ENCODE results near the gene CNTD1.

The CNTD1 gene

DNA sequence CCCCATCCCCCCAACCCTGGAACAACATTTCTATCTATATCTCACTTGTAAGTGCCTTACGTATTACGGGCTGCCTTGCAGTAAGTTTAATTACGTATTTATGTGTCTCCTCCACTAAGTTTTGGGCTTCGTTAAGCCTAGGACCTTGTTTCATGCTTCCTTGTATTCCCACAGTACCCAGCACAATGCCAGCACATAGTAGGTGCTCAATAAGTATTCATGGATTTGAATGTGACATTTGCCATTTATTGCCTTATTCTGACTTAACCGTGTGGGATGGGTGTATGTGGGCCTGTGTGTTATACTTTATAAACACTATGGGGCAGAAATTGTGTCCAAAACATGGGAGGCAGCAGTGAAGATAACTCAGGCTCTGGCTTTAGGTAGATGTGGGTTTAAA is 6.1 kb upstream of the CNTD1 start:
- no peaks in the 10 kb centered on the region for H3K36me3 ChIP-seq (ENCODE audit: insufficient read depth)
- no peaks in the 10 kb centered on the region; the same call in 1 of the 2 replicates for H3K27me3 ChIP-seq (ENCODE audit: insufficient read depth, low read depth)
- H2AFZ ChIP-seq (ENCODE audit: low read depth), result no peak overlapping the region
- H3K4me1 ChIP-seq (ENCODE audit: low read depth, poor library complexity, severe bottlenecking), result peaks cover 3% of the 10 kb centered on the region
- H3K4me3 ChIP-seq (IDR thresholded peaks at IDR 0.05; ENCODE audit: insufficient read depth, low read depth, low read length), result no peak overlapping the region
- H3K79me2 ChIP-seq (ENCODE audit: insufficient read depth, low read depth), result no peaks in the 10 kb centered on the region; the same call in 1 of the 2 replicates
- TF ChIP-seq, protein P1, sequence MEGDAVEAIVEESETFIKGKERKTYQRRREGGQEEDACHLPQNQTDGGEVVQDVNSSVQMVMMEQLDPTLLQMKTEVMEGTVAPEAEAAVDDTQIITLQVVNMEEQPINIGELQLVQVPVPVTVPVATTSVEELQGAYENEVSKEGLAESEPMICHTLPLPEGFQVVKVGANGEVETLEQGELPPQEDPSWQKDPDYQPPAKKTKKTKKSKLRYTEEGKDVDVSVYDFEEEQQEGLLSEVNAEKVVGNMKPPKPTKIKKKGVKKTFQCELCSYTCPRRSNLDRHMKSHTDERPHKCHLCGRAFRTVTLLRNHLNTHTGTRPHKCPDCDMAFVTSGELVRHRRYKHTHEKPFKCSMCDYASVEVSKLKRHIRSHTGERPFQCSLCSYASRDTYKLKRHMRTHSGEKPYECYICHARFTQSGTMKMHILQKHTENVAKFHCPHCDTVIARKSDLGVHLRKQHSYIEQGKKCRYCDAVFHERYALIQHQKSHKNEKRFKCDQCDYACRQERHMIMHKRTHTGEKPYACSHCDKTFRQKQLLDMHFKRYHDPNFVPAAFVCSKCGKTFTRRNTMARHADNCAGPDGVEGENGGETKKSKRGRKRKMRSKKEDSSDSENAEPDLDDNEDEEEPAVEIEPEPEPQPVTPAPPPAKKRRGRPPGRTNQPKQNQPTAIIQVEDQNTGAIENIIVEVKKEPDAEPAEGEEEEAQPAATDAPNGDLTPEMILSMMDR (conservative IDR thresholded peaks at IDR 0.05; ENCODE audit: low read depth, low read length), result no peak
- H4K20me1 ChIP-seq (ENCODE audit: insufficient read depth), result no peaks in the 10 kb centered on the region
- H3K27ac ChIP-seq, result no peak overlapping the region
- no peak overlapping the region for H3K9ac ChIP-seq
- H3K4me2 ChIP-seq, result no peak overlapping the region

DNA sequence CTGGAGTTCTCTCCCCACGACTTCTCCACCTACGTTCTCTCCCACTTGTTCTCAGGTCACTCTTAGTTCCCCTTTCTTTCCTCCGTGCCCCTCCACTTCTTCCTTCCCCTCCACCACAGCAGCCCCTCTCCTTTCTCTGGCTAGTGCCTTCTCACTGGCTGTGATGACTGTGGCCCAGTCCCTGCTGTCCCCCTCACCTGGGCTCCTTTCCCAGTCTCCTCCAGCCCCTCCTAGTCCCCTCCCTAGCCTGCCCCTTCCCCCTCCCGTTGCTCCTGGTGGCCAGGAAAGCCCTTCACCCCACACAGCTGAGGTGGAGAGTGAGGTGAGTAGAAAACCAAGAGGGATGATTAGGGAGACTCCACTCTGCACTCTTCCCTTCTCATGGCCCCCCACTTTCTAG is 3.6 kb upstream of the CNTD1 start:
- Histone ChIP-seq H3K9ac (no peak overlapping the region), H3K4me1 (ENCODE audit: low read depth, poor library complexity, severe bottlenecking) (peaks cover 13% of the 10 kb centered on the region), H3K27me3 (ENCODE audit: insufficient read depth, low read depth) (no peaks in the 10 kb centered on the region), H3K79me2 (ENCODE audit: insufficient read depth, low read depth) (no peaks in the 10 kb centered on the region; the same call in 1 of the 2 replicates), H4K20me1 (ENCODE audit: insufficient read depth) (no peaks in the 10 kb centered on the region), H3K4me2 (no peak overlapping the region), H3K4me3 (IDR thresholded peaks at IDR 0.05; ENCODE audit: insufficient read depth, low read depth, low read length) (no peak overlapping the region), H3K36me3 (ENCODE audit: insufficient read depth) (no peaks in the 10 kb centered on the region), H3K27ac (no peak overlapping the region), H2AFZ (ENCODE audit: low read depth) (no peak overlapping the region)
- TF ChIP-seq, protein P1 (conservative IDR thresholded peaks at IDR 0.05; ENCODE audit: low read depth, low read length), result no peak

DNA sequence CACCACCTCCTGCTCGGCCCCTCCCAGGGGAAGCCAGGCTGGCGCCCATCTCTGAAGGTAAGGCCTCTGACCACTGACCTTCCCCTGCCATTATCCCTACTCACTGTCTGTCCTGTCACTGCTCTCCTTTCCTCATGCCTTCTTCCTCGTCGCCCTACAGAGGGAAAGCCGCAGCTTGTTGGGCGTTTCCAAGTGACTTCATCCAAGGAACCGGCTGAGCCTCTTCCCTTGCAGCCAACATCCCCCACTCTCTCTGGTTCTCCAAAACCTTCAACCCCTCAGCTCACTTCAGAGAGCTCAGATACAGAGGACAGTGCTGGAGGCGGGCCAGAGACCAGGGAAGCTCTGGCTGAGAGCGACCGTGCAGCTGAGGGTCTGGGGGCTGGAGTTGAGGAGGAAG is 3.2 kb upstream of the CNTD1 start:
- Histone ChIP-seq H3K4me3 (IDR thresholded peaks at IDR 0.05; ENCODE audit: insufficient read depth, low read depth, low read length) (no peak overlapping the region), H3K27me3 (ENCODE audit: insufficient read depth, low read depth) (no peaks in the 10 kb centered on the region), H3K9ac (no peak overlapping the region), H2AFZ (ENCODE audit: low read depth) (no peak overlapping the region), H3K36me3 (ENCODE audit: insufficient read depth) (no peaks in the 10 kb centered on the region), H3K79me2 (ENCODE audit: insufficient read depth, low read depth) (no peaks in the 10 kb centered on the region; the same call in 1 of the 2 replicates), H3K4me1 (ENCODE audit: low read depth, poor library complexity, severe bottlenecking) (peaks cover 13% of the 10 kb centered on the region), H4K20me1 (ENCODE audit: insufficient read depth) (no peaks in the 10 kb centered on the region), H3K4me2 (no peak overlapping the region), H3K27ac (no peak overlapping the region)
- TF ChIP-seq, protein P1 (conservative IDR thresholded peaks at IDR 0.05; ENCODE audit: low read depth, low read length), result no peak

DNA sequence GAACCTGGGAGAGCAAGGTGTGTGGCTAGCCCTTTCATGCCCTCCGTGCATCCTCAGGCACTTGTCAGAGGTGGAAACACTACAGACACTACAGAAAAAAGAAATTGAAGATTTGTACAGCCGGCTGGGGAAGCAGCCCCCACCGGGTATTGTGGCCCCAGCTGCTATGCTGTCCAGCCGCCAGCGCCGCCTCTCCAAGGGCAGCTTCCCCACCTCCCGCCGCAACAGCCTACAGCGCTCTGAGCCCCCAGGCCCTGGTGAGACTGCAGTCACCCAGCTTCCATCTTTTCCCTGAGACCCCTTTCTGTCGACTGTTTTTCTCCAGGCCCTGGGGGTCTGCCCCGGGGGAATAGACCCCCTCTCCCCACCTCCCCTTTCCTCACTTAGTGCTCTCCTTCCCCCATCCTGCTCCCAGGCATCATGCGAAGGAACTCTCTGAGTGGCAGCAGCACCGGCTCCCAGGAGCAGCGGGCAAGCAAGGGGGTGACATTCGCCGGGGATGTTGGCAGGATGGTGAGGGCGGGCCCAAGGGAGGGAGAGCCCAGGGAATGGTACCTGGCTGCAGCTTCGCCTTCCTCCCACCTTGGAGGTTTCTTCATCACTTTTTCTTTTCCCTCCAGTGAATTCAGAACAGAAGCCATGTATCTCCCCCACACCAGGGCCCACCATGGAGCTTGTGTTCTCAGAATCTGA is 2.4 kb upstream of the CNTD1 start:
- TF ChIP-seq, protein P1 (conservative IDR thresholded peaks at IDR 0.05; ENCODE audit: low read depth, low read length), result no peak
- H3K9ac ChIP-seq, result no peak overlapping the region
- H3K79me2 ChIP-seq (ENCODE audit: insufficient read depth, low read depth), result no peaks in the 10 kb centered on the region; the same call in 1 of the 2 replicates

More for the DNA sequence above, 2.4 kb upstream of the CNTD1 start:
- Histone ChIP-seq H3K36me3 (ENCODE audit: insufficient read depth) (no peaks in the 10 kb centered on the region), H2AFZ (ENCODE audit: low read depth) (no peak overlapping the region), H3K4me1 (ENCODE audit: low read depth, poor library complexity, severe bottlenecking) (peaks cover 13% of the 10 kb centered on the region), H3K4me3 (IDR thresholded peaks at IDR 0.05; ENCODE audit: insufficient read depth, low read depth, low read length) (no peak overlapping the region), H3K27ac (no peak overlapping the region), H4K20me1 (ENCODE audit: insufficient read depth) (no peaks in the 10 kb centered on the region), H3K27me3 (ENCODE audit: insufficient read depth, low read depth) (no peaks in the 10 kb centered on the region), H3K4me2 (no peak overlapping the region)
